K562 (cell line): Measurements from ENCODE around the gene DRGX. TPM values are rescaled to one million over a fixed set of nuclear protein-coding genes. Genes with fewer than 3 reads are reported as not detected.

Experiments used
- polyA plus RNA-seq, 8 experiments: library from polyadenylated mRNA; depleted of rRNA in 4 of 8; stranded (reverse) in 5 of 8; unstranded in 3 of 8; fragments of >200 nt; fragmentation: Nextera tagmentation in 2 of 8; fragmentation: Illumina TruSeq in 1 of 8; extraction: Ambion mirVana in 2 of 8; extraction: Trizol in 1 of 8; gene quantifications; 2 replicates each; pipeline versions ENCODE4 v1.2.1 to v1.2.3, GENCODE V29; 2011 to 2014; ENCODE audit warnings: inconsistent platforms in 1 of 8, missing spikeins in 1 of 8
- total RNA-seq, 7 experiments: library from RNA; depleted of rRNA in 6 of 7; stranded (reverse); fragments of >200 nt in 6 of 7; fragmentation: Illumina TruSeq in 2 of 7; extraction: Trizol in 2 of 7; gene quantifications; 2 replicates each; pipeline versions ENCODE4 v1.2.1 to v1.2.3, GENCODE V29; 2011 to 2021; ENCODE audit warnings: low replicate concordance in 1 of 7
- TF ChIP-seq, protein P1 (sequence below), 2 experiments: fragments of 450-650 bp in 1 of 2; sonication (generic) in 1 of 2; formaldehyde crosslinking in 1 of 2; IDR thresholded peaks; 2 replicates each; pipeline versions ENCODE4 v1.7.1 to v1.9.0; 2016 to 2022; ENCODE audit warnings: inconsistent platforms in 1 of 2, mild to moderate bottlenecking in 1 of 2, missing genetic modification reagents in 1 of 2

DRGX gene
- total and polyA plus RNA-seq, 9 of the 15 experiments (the other 6 are each of a cell fraction or from before 2014, with no cell fraction given) = not detected

DNA sequence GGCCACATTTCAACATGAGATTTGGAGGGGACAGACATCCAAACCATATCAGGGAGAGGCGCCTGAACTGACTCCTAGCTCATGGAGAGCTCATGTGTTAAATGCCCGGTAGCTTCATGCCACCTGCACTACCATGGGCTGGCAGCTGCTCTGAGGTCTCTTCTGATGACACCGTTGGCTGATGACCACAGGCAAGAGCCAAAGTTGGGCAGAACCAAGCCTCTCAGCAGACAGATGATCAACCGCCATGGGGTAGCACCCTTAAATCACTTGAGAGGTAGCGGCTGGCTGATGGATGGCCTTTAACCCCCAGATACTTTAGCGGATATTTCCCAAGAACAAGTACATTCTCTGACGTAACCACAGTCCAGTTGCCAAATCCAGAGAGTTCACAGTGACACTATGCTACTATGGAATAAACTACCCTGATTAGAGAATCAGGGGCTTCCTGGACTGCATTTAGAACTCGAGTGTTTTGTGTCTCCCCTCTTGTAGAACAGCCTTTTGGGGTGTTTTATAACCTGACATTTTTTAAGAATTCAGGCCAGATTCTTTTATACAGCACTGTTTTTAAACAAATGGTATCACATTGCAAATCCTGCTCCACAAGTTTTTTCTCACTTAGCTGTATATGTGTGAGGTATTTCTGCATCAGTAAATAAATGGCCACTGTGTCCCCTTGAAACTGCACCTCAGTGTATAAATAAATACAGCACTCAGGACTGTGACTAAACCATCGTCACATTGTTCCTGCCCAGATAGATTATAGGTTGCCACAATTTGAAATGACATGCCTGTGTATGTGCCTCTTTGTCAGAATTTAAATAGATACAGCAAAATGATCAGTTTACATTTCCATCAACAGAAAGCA, 30.8 kb upstream of the DRGX start (continued):
- TF ChIP-seq, protein P1, sequence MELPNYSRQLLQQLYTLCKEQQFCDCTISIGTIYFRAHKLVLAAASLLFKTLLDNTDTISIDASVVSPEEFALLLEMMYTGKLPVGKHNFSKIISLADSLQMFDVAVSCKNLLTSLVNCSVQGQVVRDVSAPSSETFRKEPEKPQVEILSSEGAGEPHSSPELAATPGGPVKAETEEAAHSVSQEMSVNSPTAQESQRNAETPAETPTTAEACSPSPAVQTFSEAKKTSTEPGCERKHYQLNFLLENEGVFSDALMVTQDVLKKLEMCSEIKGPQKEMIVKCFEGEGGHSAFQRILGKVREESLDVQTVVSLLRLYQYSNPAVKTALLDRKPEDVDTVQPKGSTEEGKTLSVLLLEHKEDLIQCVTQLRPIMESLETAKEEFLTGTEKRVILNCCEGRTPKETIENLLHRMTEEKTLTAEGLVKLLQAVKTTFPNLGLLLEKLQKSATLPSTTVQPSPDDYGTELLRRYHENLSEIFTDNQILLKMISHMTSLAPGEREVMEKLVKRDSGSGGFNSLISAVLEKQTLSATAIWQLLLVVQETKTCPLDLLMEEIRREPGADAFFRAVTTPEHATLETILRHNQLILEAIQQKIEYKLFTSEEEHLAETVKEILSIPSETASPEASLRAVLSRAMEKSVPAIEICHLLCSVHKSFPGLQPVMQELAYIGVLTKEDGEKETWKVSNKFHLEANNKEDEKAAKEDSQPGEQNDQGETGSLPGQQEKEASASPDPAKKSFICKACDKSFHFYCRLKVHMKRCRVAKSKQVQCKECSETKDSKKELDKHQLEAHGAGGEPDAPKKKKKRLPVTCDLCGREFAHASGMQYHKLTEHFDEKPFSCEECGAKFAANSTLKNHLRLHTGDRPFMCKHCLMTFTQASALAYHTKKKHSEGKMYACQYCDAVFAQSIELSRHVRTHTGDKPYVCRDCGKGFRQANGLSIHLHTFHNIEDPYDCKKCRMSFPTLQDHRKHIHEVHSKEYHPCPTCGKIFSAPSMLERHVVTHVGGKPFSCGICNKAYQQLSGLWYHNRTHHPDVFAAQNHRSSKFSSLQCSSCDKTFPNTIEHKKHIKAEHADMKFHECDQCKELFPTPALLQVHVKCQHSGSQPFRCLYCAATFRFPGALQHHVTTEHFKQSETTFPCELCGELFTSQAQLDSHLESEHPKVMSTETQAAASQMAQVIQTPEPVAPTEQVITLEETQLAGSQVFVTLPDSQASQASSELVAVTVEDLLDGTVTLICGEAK (IDR thresholded peaks at IDR 0.05) = no peak
- TF ChIP-seq, protein P1 (CRISPR knock-in tag; IDR thresholded peaks at IDR 0.05) = no peak
- TF ChIP-seq, all 486 proteins: peak for 0
